ENCODE measurements around the gene TCF25. TPM values are rescaled to one million over a fixed set of nuclear protein-coding genes. Genes with fewer than 3 reads are reported as not detected.

The TCF25 gene
- polyA plus RNA-seq, 1 donor (not counting 4 experiments of a cell fraction or from before 2014, with no cell fraction given), result 103 TPM

- peaks cover 21 to 34% of the 10 kb centered on the region in 2 experiments for H3K36me3 ChIP-seq (ENCODE audit: control insufficient read depth in 2 of 2, extremely low read depth in 1 of 2, insufficient read depth in 2 of 2, low read length in 2 of 2)
- no peak overlapping the region for H3K27ac ChIP-seq (ENCODE audit: control insufficient read depth, insufficient read depth, low read length)
- H3K79me2 ChIP-seq (ENCODE audit: control insufficient read depth, insufficient read depth, low read length), result no peaks in the 10 kb centered on the region
- H3K4me1 ChIP-seq (ENCODE audit: control insufficient read depth, extremely low read depth, insufficient read depth, low read length), result peaks cover 4% of the 10 kb centered on the region
- H3K9me3 ChIP-seq (ENCODE audit: control insufficient read depth, low read depth, low read length), result no peaks in the 10 kb centered on the region
- no peak for FAIRE-seq
- H3K9me1 ChIP-seq (ENCODE audit: control insufficient read depth, extremely low read depth, insufficient read depth, low read length), result no peaks in the 10 kb centered on the region
- TF ChIP-seq CTCF (optimal IDR thresholded peaks at IDR 0.05 in 1 of 3, IDR thresholded peaks at IDR 0.05 in 1 of 3, conservative IDR thresholded peaks at IDR 0.05 in 1 of 3; ENCODE audit: extremely low read depth in 1 of 3, insufficient read depth in 2 of 3, low read length in 3 of 3), result no peak
- no peak for TF ChIP-seq EZH2 (IDR thresholded peaks at IDR 0.05; ENCODE audit: low read length)
- no peaks in the 10 kb centered on the region for H3K27me3 ChIP-seq (ENCODE audit: control insufficient read depth, extremely low read depth, insufficient read depth, low read length)
- no peak overlapping the region for H3K4me2 ChIP-seq (ENCODE audit: control insufficient read depth, extremely low read depth, insufficient read depth, low read depth, low read length)
- H3K9ac ChIP-seq (ENCODE audit: control insufficient read depth, extremely low read depth, insufficient read depth, low read length), result no peak overlapping the region
- no peak for DNase-seq (ENCODE audit: low read depth, low spot score)
- H2AFZ ChIP-seq (ENCODE audit: control insufficient read depth, low read length), result no peak overlapping the region
- H4K20me1 ChIP-seq (ENCODE audit: control insufficient read depth, extremely low read depth, insufficient read depth, low read length), result peaks cover 4% of the 10 kb centered on the region
- dilution Hi-C loops (cut with MboI; ENCODE audit: extremely low pct_ligation_motif_present, low sequenced_read_pairs), result no loop called here
- no peak overlapping the region for H3K4me3 ChIP-seq (ENCODE audit: control insufficient read depth in 2 of 3, extremely low read depth in 1 of 3, insufficient read depth in 2 of 3, low read depth in 1 of 3, low read length in 3 of 3)
These were observed 38.0 kb downstream of the TCF25 start for GRCh38 chr16:89911375-89911774.

GRCh38 chr16:89912143-89912542 is 38.8 kb downstream of the TCF25 start:
- TF ChIP-seq EZH2 (IDR thresholded peaks at IDR 0.05; ENCODE audit: low read length), result no peak
- H3K4me3 ChIP-seq (ENCODE audit: control insufficient read depth in 2 of 3, extremely low read depth in 1 of 3, insufficient read depth in 2 of 3, low read depth in 1 of 3, low read length in 3 of 3), result no peak overlapping the region
- DNase-seq (ENCODE audit: low read depth, low spot score) (no peak), FAIRE-seq (no peak)
- no peak overlapping the region for H2AFZ ChIP-seq (ENCODE audit: control insufficient read depth, low read length)
- H3K79me2 ChIP-seq (ENCODE audit: control insufficient read depth, insufficient read depth, low read length), result no peaks in the 10 kb centered on the region
- H3K27ac ChIP-seq (ENCODE audit: control insufficient read depth, insufficient read depth, low read length), result no peak overlapping the region
- H3K27me3 ChIP-seq (ENCODE audit: control insufficient read depth, extremely low read depth, insufficient read depth, low read length), result no peaks in the 10 kb centered on the region
- H3K4me1 ChIP-seq (ENCODE audit: control insufficient read depth, extremely low read depth, insufficient read depth, low read length), result peaks cover 4% of the 10 kb centered on the region
- dilution Hi-C loops (cut with MboI; ENCODE audit: extremely low pct_ligation_motif_present, low sequenced_read_pairs), result no loop called here
- peaks cover 4% of the 10 kb centered on the region for H4K20me1 ChIP-seq (ENCODE audit: control insufficient read depth, extremely low read depth, insufficient read depth, low read length)
- no peak overlapping the region for H3K4me2 ChIP-seq (ENCODE audit: control insufficient read depth, extremely low read depth, insufficient read depth, low read depth, low read length)
- no peaks in the 10 kb centered on the region for H3K9me1 ChIP-seq (ENCODE audit: control insufficient read depth, extremely low read depth, insufficient read depth, low read length)
- H3K36me3 ChIP-seq (ENCODE audit: control insufficient read depth in 2 of 2, extremely low read depth in 1 of 2, insufficient read depth in 2 of 2, low read length in 2 of 2), result peaks cover 21 to 29% of the 10 kb centered on the region in 2 experiments
- H3K9ac ChIP-seq (ENCODE audit: control insufficient read depth, extremely low read depth, insufficient read depth, low read length), result no peak overlapping the region
- H3K9me3 ChIP-seq (ENCODE audit: control insufficient read depth, low read depth, low read length), result no peaks in the 10 kb centered on the region

- Histone ChIP-seq H3K27me3 (ENCODE audit: control insufficient read depth, extremely low read depth, insufficient read depth, low read length) (no peaks in the 10 kb centered on the region), H3K4me1 (ENCODE audit: control insufficient read depth, extremely low read depth, insufficient read depth, low read length) (peaks cover 8% of the 10 kb centered on the region), H3K27ac (ENCODE audit: control insufficient read depth, insufficient read depth, low read length) (no peak overlapping the region), H3K9ac (ENCODE audit: control insufficient read depth, extremely low read depth, insufficient read depth, low read length) (no peak overlapping the region), H3K9me3 (ENCODE audit: control insufficient read depth, low read depth, low read length) (no peaks in the 10 kb centered on the region), H3K9me1 (ENCODE audit: control insufficient read depth, extremely low read depth, insufficient read depth, low read length) (no peaks in the 10 kb centered on the region), H3K4me2 (ENCODE audit: control insufficient read depth, extremely low read depth, insufficient read depth, low read depth, low read length) (no peak overlapping the region), H2AFZ (ENCODE audit: control insufficient read depth, low read length) (no peak overlapping the region), H4K20me1 (ENCODE audit: control insufficient read depth, extremely low read depth, insufficient read depth, low read length) (peaks cover 4% of the 10 kb centered on the region), H3K36me3 (ENCODE audit: control insufficient read depth in 2 of 2, extremely low read depth in 1 of 2, insufficient read depth in 2 of 2, low read length in 2 of 2) (peaks cover 21 to 28% of the 10 kb centered on the region in 2 experiments), H3K4me3 (ENCODE audit: control insufficient read depth in 2 of 3, extremely low read depth in 1 of 3, insufficient read depth in 2 of 3, low read depth in 1 of 3, low read length in 3 of 3) (no peak overlapping the region), H3K79me2 (ENCODE audit: control insufficient read depth, insufficient read depth, low read length) (no peaks in the 10 kb centered on the region)
- DNase-seq (ENCODE audit: low read depth, low spot score) (no peak), FAIRE-seq (no peak)
- dilution Hi-C loops (cut with MboI; ENCODE audit: extremely low pct_ligation_motif_present, low sequenced_read_pairs), result no loop called here
- TF ChIP-seq EZH2 (IDR thresholded peaks at IDR 0.05; ENCODE audit: low read length) (no peak), CTCF (optimal IDR thresholded peaks at IDR 0.05 in 1 of 3, IDR thresholded peaks at IDR 0.05 in 1 of 3, conservative IDR thresholded peaks at IDR 0.05 in 1 of 3; ENCODE audit: extremely low read depth in 1 of 3, insufficient read depth in 2 of 3, low read length in 3 of 3) (no peak)
These were observed 39.2 kb downstream of the TCF25 start for GRCh38 chr16:89912627-89913026.
